ENCODE measurements around the gene VPREB3.

DNA sequence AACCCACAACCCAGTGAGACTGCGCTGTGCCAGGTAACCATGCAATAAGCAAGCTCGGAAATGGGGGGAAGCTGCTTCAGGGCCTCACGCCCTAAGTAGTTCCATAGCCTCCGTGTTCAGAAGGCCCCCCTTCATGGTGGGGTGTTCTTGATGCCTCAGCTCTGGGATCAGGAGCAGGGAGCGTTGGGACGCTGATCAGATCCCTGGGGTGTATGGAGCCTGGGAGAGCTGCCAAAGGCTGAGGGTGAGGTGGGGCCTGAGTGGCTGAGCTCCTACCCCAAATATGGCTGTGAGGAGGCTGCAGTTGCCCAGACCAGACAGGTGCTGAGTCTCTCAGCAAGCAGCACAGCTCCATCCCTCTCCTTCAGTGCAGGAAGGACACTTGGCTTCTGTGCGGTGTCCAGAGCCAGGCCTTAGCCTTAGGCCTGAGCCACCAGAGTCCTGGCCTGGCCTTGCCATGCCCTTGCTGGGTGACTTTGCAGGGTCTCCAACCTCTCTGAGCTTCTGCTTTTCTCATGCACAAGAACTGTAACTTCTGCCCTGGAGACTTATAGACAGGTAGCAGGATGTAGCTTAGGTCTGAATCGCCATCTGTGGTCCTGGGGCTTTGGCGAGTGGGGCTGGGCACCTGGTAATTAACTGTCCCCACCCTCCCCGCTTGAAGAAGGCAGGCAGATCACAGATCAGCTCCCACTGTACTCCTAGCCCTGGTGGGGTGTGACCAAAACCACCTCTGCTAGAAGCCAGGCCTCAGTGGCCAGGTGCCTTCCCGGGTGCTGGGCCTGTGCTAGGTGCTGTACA, 23.8 kb upstream of the VPREB3 start:
- TF ChIP-seq, protein P1, sequence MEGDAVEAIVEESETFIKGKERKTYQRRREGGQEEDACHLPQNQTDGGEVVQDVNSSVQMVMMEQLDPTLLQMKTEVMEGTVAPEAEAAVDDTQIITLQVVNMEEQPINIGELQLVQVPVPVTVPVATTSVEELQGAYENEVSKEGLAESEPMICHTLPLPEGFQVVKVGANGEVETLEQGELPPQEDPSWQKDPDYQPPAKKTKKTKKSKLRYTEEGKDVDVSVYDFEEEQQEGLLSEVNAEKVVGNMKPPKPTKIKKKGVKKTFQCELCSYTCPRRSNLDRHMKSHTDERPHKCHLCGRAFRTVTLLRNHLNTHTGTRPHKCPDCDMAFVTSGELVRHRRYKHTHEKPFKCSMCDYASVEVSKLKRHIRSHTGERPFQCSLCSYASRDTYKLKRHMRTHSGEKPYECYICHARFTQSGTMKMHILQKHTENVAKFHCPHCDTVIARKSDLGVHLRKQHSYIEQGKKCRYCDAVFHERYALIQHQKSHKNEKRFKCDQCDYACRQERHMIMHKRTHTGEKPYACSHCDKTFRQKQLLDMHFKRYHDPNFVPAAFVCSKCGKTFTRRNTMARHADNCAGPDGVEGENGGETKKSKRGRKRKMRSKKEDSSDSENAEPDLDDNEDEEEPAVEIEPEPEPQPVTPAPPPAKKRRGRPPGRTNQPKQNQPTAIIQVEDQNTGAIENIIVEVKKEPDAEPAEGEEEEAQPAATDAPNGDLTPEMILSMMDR (IDR thresholded peaks at IDR 0.05): no peak
- TF ChIP-seq POLR2A (IDR thresholded peaks at IDR 0.05): no peak

Data from adrenal gland (tissue), 5 donors.